Measurements from ENCODE around the gene FNIP1. TPM values are rescaled to one million over a fixed set of nuclear protein-coding genes. Genes with fewer than 3 reads are reported as not detected.

FNIP1 gene
- total and polyA plus RNA-seq, 2 of the 13 experiments (the other 11 are each of a cell fraction or from before 2014, with no cell fraction given) = 10.9 to 29.3 TPM

DNA sequence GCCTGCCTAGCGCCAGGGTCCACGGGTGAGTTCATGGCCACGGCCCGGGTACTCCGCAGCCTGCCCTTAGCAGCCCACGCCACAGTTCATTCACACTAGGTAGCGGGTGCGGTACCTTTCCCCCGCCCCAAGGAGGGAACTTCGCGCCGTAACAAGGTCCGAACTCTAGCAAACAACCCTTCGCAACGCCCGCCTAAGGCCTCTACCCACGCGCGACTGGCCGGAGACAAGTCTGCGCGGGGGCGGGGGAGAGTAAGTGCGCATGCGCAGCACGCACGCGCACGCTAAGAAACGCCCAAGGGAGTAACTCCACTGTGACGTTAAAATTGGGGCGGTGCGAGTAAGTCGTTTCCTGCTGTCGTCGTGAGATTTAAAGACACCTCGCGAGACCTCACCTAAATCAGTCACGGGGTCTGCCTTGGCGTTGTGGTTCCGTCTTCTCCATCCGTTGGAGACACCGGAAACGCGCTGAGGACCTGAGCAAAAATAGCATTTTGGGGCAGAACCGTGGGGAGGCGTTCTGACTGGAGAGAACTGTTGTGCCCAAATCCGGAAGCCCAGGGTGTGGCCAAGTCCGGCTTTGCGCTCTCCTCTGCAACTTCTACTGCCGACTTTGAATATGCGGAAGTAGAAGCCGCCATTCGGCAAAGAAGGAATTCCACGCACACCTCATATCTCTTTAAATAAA, 161.7 kb downstream of the FNIP1 start, which contains the start of gene RAPGEF6 (continued):
- TF ChIP-seq, protein P1, sequence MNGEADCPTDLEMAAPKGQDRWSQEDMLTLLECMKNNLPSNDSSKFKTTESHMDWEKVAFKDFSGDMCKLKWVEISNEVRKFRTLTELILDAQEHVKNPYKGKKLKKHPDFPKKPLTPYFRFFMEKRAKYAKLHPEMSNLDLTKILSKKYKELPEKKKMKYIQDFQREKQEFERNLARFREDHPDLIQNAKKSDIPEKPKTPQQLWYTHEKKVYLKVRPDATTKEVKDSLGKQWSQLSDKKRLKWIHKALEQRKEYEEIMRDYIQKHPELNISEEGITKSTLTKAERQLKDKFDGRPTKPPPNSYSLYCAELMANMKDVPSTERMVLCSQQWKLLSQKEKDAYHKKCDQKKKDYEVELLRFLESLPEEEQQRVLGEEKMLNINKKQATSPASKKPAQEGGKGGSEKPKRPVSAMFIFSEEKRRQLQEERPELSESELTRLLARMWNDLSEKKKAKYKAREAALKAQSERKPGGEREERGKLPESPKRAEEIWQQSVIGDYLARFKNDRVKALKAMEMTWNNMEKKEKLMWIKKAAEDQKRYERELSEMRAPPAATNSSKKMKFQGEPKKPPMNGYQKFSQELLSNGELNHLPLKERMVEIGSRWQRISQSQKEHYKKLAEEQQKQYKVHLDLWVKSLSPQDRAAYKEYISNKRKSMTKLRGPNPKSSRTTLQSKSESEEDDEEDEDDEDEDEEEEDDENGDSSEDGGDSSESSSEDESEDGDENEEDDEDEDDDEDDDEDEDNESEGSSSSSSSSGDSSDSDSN (CRISPR knock-in tag; IDR thresholded peaks at IDR 0.05) = peak; percentile 68
- TF ChIP-seq, protein P2, sequence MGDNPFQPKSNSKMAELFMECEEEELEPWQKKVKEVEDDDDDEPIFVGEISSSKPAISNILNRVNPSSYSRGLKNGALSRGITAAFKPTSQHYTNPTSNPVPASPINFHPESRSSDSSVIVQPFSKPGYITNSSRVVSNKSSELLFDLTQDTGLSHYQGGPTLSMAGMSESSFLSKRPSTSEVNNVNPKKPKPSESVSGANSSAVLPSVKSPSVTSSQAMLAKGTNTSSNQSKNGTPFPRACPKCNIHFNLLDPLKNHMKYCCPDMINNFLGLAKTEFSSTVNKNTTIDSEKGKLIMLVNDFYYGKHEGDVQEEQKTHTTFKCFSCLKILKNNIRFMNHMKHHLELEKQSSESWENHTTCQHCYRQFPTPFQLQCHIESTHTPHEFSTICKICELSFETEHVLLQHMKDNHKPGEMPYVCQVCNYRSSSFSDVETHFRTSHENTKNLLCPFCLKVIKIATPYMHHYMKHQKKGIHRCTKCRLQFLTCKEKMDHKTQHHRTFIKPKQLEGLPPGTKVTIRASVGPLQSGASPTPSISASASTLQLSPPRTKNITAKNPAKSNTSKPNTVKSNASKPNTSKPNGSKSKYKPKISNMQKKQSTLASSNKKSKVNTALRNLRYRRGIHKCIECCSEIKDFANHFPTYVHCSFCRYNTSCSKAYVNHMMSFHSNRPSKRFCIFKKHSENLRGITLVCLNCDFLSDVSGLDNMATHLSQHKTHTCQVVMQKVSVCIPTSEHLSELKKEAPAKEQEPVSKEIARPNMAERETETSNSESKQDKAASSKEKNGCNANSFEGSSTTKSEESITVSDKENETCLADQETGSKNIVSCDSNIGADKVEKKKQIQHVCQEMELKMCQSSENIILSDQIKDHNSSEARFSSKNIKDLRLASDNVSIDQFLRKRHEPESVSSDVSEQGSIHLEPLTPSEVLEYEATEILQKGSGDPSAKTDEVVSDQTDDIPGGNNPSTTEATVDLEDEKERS (CRISPR knock-in tag; IDR thresholded peaks at IDR 0.05) = 0 out of 2 replicates have a peak, but pooled peaks have one; percentile 27
- no peak for TF ChIP-seq RFX1 (IDR thresholded peaks at IDR 0.05)
- TF ChIP-seq, protein P3, sequence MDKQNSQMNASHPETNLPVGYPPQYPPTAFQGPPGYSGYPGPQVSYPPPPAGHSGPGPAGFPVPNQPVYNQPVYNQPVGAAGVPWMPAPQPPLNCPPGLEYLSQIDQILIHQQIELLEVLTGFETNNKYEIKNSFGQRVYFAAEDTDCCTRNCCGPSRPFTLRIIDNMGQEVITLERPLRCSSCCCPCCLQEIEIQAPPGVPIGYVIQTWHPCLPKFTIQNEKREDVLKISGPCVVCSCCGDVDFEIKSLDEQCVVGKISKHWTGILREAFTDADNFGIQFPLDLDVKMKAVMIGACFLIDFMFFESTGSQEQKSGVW (CRISPR knock-in tag; IDR thresholded peaks at IDR 0.05; ENCODE audit: borderline replicate concordance) = no peak
- TF ChIP-seq ZNF431 (CRISPR knock-in tag; IDR thresholded peaks at IDR 0.05; ENCODE audit: borderline replicate concordance, low read depth) = peak; percentile 59; the same call in 1 of the 2 replicates
- 0 out of 2 replicates have a peak, but pooled peaks have one; percentile 21 for TF ChIP-seq SIX4 (CRISPR knock-in tag; IDR thresholded peaks at IDR 0.05)
- TF ChIP-seq THYN1 (CRISPR knock-in tag; IDR thresholded peaks at IDR 0.05; ENCODE audit: borderline replicate concordance, low read depth) = no peak
- TF ChIP-seq ARID2 (CRISPR knock-in tag; IDR thresholded peaks at IDR 0.05; ENCODE audit: borderline replicate concordance) = no peak
- TF ChIP-seq, protein P4, sequence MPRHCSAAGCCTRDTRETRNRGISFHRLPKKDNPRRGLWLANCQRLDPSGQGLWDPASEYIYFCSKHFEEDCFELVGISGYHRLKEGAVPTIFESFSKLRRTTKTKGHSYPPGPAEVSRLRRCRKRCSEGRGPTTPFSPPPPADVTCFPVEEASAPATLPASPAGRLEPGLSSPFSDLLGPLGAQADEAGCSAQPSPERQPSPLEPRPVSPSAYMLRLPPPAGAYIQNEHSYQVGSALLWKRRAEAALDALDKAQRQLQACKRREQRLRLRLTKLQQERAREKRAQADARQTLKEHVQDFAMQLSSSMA (CRISPR knock-in tag; IDR thresholded peaks at IDR 0.05) = peak; percentile 89; the same call in 1 of the 2 replicates
- TF ChIP-seq MTA3 (CRISPR knock-in tag; IDR thresholded peaks at IDR 0.05) = no peak
- 0 out of 2 replicates have a peak, but pooled peaks have one; percentile 24 for TF ChIP-seq ZNF263 (CRISPR knock-in tag; IDR thresholded peaks at IDR 0.05)
- TF ChIP-seq KDM5A (IDR thresholded peaks at IDR 0.05; ENCODE audit: borderline replicate concordance, low read length) = peak; percentile 64; the same call in 1 of the 2 replicates
- TF ChIP-seq ZNF350 (CRISPR knock-in tag; IDR thresholded peaks at IDR 0.05; ENCODE audit: borderline replicate concordance, low read depth) = peak; percentile 41; the same call in 1 of the 2 replicates
- TF ChIP-seq TOPORS (CRISPR knock-in tag; IDR thresholded peaks at IDR 0.05) = peak; percentile 60; the same call in 1 of the 2 replicates
- no peak for TF ChIP-seq HNRNPH1 (optimal IDR thresholded peaks at IDR 0.05; ENCODE audit: low read depth, low read length)
- no peak for TF ChIP-seq ZNF572 (CRISPR knock-in tag; IDR thresholded peaks at IDR 0.05)
- peak; percentile 43; the same call in 1 of the 2 replicates for TF ChIP-seq ZNF441 (CRISPR knock-in tag; IDR thresholded peaks at IDR 0.05; ENCODE audit: borderline replicate concordance)
- TF ChIP-seq, protein P5, sequence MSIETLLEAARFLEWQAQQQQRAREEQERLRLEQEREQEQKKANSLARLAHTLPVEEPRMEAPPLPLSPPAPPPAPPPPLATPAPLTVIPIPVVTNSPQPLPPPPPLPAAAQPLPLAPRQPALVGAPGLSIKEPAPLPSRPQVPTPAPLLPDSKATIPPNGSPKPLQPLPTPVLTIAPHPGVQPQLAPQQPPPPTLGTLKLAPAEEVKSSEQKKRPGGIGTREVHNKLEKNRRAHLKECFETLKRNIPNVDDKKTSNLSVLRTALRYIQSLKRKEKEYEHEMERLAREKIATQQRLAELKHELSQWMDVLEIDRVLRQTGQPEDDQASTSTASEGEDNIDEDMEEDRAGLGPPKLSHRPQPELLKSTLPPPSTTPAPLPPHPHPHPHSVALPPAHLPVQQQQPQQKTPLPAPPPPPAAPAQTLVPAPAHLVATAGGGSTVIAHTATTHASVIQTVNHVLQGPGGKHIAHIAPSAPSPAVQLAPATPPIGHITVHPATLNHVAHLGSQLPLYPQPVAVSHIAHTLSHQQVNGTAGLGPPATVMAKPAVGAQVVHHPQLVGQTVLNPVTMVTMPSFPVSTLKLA (IDR thresholded peaks at IDR 0.05) = peak; percentile 35
- TF ChIP-seq FOXK1 (CRISPR knock-in tag; IDR thresholded peaks at IDR 0.05; ENCODE audit: borderline replicate concordance, low read depth) = peak; percentile 69; the same call in 1 of the 2 replicates
- peak; percentile 74 for TF ChIP-seq ZNF501 (CRISPR knock-in tag; IDR thresholded peaks at IDR 0.05)

Measured in HepG2 (cell line).